SU-DHL-6 (cell line): Measurements from ENCODE around the gene GPX3.

Experiments used
- EZH2phosphoT487 ChIP-seq: fragments of 200-600 bp; sonication (generic), shearing (Covaris generic); conservative IDR thresholded peaks from 2 replicates; pipeline ENCODE4 v1.6.1; 2018; ENCODE audit warnings: mild to moderate bottlenecking, antibody characterized with exemption, low read length, moderate library complexity, mixed read lengths
- TF ChIP-seq, protein P1 (sequence below): fragments of 200-600 bp; sonication (generic); IDR thresholded peaks from one replicate; pipeline ENCODE4 v1.5.1; 2017; ENCODE audit warnings: antibody characterized with exemption, mild to moderate bottlenecking, low read length, moderate library complexity; ENCODE audit not compliant: insufficient read depth, poor library complexity, severe bottlenecking

DNA sequence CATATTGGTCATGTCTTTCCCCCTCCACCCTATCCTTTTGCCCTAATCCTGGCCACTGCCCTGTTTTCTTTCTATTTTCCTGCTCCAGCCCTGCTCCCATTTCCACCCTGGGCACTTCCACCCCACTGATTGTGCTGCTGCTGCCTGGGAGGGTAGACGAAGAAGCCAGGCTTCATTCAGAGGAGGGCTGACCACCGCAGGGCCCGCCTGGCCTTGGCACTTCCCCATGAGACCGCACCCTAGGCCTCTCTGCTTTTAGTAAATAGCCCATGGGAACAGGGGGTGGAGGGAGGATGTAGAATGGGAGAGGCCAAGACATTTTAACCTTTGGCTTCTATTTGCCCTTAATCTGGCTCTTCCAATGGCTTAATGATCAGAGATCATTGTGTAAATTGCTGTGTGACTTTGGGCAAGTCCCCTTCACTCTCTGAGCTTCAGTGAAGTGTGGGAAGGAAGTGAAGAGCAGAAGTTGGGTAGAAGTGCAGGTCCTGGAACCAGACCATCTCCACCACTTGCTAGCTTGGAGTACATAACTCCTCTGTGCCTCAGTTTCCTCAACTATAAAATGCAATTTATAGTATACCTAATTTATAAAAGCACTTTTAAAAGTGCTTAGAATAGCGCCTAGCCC lies 13.6 kb upstream of the GPX3 start:
- TF ChIP-seq, protein P1, sequence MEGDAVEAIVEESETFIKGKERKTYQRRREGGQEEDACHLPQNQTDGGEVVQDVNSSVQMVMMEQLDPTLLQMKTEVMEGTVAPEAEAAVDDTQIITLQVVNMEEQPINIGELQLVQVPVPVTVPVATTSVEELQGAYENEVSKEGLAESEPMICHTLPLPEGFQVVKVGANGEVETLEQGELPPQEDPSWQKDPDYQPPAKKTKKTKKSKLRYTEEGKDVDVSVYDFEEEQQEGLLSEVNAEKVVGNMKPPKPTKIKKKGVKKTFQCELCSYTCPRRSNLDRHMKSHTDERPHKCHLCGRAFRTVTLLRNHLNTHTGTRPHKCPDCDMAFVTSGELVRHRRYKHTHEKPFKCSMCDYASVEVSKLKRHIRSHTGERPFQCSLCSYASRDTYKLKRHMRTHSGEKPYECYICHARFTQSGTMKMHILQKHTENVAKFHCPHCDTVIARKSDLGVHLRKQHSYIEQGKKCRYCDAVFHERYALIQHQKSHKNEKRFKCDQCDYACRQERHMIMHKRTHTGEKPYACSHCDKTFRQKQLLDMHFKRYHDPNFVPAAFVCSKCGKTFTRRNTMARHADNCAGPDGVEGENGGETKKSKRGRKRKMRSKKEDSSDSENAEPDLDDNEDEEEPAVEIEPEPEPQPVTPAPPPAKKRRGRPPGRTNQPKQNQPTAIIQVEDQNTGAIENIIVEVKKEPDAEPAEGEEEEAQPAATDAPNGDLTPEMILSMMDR: no peak
- no peak for TF ChIP-seq EZH2phosphoT487
